ENCODE results near the gene INO80B. TPM values are rescaled to one million over a fixed set of nuclear protein-coding genes. Genes with fewer than 3 reads are reported as not detected.
"Not testable (repeated sequence)": the region's sequence is repeated elsewhere in the genome, so short reads cannot be mapped to it uniquely, and the experiment has no call there.

The INO80B gene
- 38.2 TPM for total RNA-seq

GRCh38 chr2:74454654-74455511 lies at the start of gene INO80B:
Gene INO80B, plus strand, starts transcription at chr2:74455087. Its CDS starts 30 bp downstream, at chr2:74455117.
- DNase-seq (ENCODE audit: low spot score) (peak; percentile 97), ATAC-seq (peak; percentile 76)
- intact Hi-C loops (cut with DNase I) = no loop called here

- ATAC-seq = no peak
- intact Hi-C loops (cut with DNase I) = no loop called here
These were observed 48.9 kb upstream of the INO80B start for GRCh38 chr2:74406035-74406434.

GRCh38 chr2:74407682-74408081 lies 47.2 kb upstream of the INO80B start:
- intact Hi-C loops (cut with DNase I) = no loop called here
- DNase-seq (ENCODE audit: low spot score) (no peak), ATAC-seq (no peak)

More at GRCh38 chr2:74406035-74406434, 48.9 kb upstream of the INO80B start:
- no peak for DNase-seq (ENCODE audit: low spot score)

- ATAC-seq = peak; percentile 2
- intact Hi-C loops (cut with DNase I) = no loop called here
- no peak for DNase-seq (ENCODE audit: low spot score)
These were observed 41.7 kb upstream of the INO80B start for GRCh38 chr2:74413001-74413698.

GRCh38 chr2:74414441-74414840 lies 40.4 kb upstream of the INO80B start:
- DNase-seq (ENCODE audit: low spot score) (peak; percentile 63), ATAC-seq (peak; percentile 55)
- intact Hi-C loops (cut with DNase I) = no loop called here

- ATAC-seq = peak; percentile 85
- peak; percentile 80 for DNase-seq (ENCODE audit: low spot score)
- intact Hi-C loops (cut with DNase I) = no loop called here
These were observed 39.8 kb upstream of the INO80B start for GRCh38 chr2:74414881-74415761.

GRCh38 chr2:74415762-74416395 lies 39.0 kb upstream of the INO80B start:
- DNase-seq (ENCODE audit: low spot score) = no peak
- intact Hi-C loops (cut with DNase I) = no loop called here
- peak; percentile 28 for ATAC-seq

GRCh38 chr2:74416778-74417177 lies 38.1 kb upstream of the INO80B start:
- no peak for ATAC-seq
- intact Hi-C loops (cut with DNase I) = no loop called here
- DNase-seq (ENCODE audit: low spot score) = no peak

GRCh38 chr2:74417197-74417596 lies 37.7 kb upstream of the INO80B start:
- intact Hi-C loops (cut with DNase I) = no loop called here
- DNase-seq (ENCODE audit: low spot score) = no peak
- no peak for ATAC-seq

- no peak for ATAC-seq
- no peak for DNase-seq (ENCODE audit: low spot score)
- intact Hi-C loops (cut with DNase I) = no loop called here
These were observed 37.1 kb upstream of the INO80B start for GRCh38 chr2:74417763-74418162.

GRCh38 chr2:74418312-74418711 lies 36.6 kb upstream of the INO80B start:
- DNase-seq (ENCODE audit: low spot score) = no peak
- no peak for ATAC-seq
- intact Hi-C loops (cut with DNase I) = no loop called here

- ATAC-seq (no peak), DNase-seq (ENCODE audit: low spot score) (no peak)
- intact Hi-C loops (cut with DNase I) = no loop called here
These were observed 35.5 kb upstream of the INO80B start for GRCh38 chr2:74419345-74419744.

- ATAC-seq (no peak), DNase-seq (ENCODE audit: low spot score) (no peak)
- intact Hi-C loops (cut with DNase I) = no loop called here
These were observed 34.9 kb upstream of the INO80B start for GRCh38 chr2:74420006-74420405.

GRCh38 chr2:74420443-74421103 lies 34.3 kb upstream of the INO80B start:
- intact Hi-C loops (cut with DNase I); DNase-seq (ENCODE audit: low spot score); ATAC-seq: not testable (repeated sequence)

GRCh38 chr2:74421221-74421870 lies 33.5 kb upstream of the INO80B start, which contains the start of the genes C2orf81 and WDR54:
Gene C2orf81, minus strand, starts transcription at chr2:74421619. Its CDS starts 59 bp downstream, at chr2:74421560.
Gene WDR54, plus strand, starts transcription at chr2:74421730. Its CDS starts 424 bp downstream, at chr2:74422154.
- ATAC-seq = peak; percentile 94
- intact Hi-C loops (cut with DNase I) = no loop called here
- peak; percentile 89 for DNase-seq (ENCODE audit: low spot score)

- DNase-seq (ENCODE audit: low spot score) (no peak), ATAC-seq (no peak)
- intact Hi-C loops (cut with DNase I) = no loop called here
These were observed 31.4 kb upstream of the INO80B start for GRCh38 chr2:74423231-74424095.

Data from sciatic nerve (tissue), 2 donors.